Mesendoderm (in vitro differentiated cells): Measurements from ENCODE around the gene ZSCAN26.
A peak's percentile ranks its signal among the peaks of the same experiment; 100 is the strongest.

Experiments
- DNase-seq: peaks from one replicate; pipeline ENCODE4 v3.0.0; 2013
- H2AK5ac ChIP-seq: 2 replicates; pipeline ENCODE4 v1.6.1; 2013; ENCODE audit warnings: low read length, inconsistent platforms
- H2BK120ac ChIP-seq: 2 replicates; pipeline ENCODE4 v1.6.1; 2013; ENCODE audit warnings: low read depth, mild to moderate bottlenecking, low read length, moderate library complexity, mixed read lengths
- H2BK15ac ChIP-seq: replicated peaks from 2 replicates; pipeline ENCODE4 v1.6.1; 2013; ENCODE audit warnings: low read depth, mild to moderate bottlenecking, moderate library complexity
- H2BK5ac ChIP-seq: 2 replicates; pipeline ENCODE4 v1.6.1; 2013; ENCODE audit warnings: low read length, inconsistent platforms
- H3K18ac ChIP-seq: 2 replicates; pipeline ENCODE4 v1.6.1; 2013; ENCODE audit warnings: mild to moderate bottlenecking, low read length, mixed read lengths
- H3K23ac ChIP-seq: one replicate; pipeline ENCODE4 v1.6.1; 2013; ENCODE audit warnings: low read length
- H3K27ac ChIP-seq: 2 replicates; pipeline ENCODE4 v1.5.1; 2013; ENCODE audit warnings: low read depth, mild to moderate bottlenecking, inconsistent platforms, low read length, moderate library complexity
- H3K27me3 ChIP-seq: 2 replicates; pipeline ENCODE4 v1.6.1; 2013; ENCODE audit warnings: low read length, control low read depth, mild to moderate bottlenecking, inconsistent platforms; ENCODE audit not compliant: insufficient read depth, poor library complexity
- H3K36me3 ChIP-seq: 2 replicates; pipeline ENCODE4 v1.6.1; 2013; ENCODE audit warnings: low read length, inconsistent platforms; ENCODE audit not compliant: control insufficient read depth, insufficient read depth
- H3K4ac ChIP-seq: one replicate; pipeline ENCODE4 v1.6.1; 2013; ENCODE audit warnings: low read depth, mild to moderate bottlenecking, low read length, moderate library complexity
- H3K4me1 ChIP-seq: 2 replicates; pipeline ENCODE4 v1.6.1; 2013; ENCODE audit warnings: low read depth, low read length, inconsistent platforms; ENCODE audit not compliant: control insufficient read depth
- H3K4me2 ChIP-seq: 2 replicates; pipeline ENCODE4 v1.6.1; 2013; ENCODE audit warnings: low read length
- H3K4me3 ChIP-seq: 2 replicates; pipeline ENCODE4 v1.5.1; 2013; ENCODE audit warnings: mild to moderate bottlenecking, low read length
- H3K56ac ChIP-seq: one replicate; pipeline ENCODE4 v1.6.1; 2013; ENCODE audit warnings: low read length
- H3K79me1 ChIP-seq: 2 replicates; pipeline ENCODE4 v1.6.1; 2013; ENCODE audit warnings: low read length, inconsistent platforms
- H3K79me2 ChIP-seq: 2 replicates; pipeline ENCODE4 v1.6.1; 2013; ENCODE audit warnings: mild to moderate bottlenecking, low read length; ENCODE audit not compliant: control insufficient read depth, insufficient read depth
- H3K9ac ChIP-seq: 2 replicates; pipeline ENCODE4 v1.6.1; 2013; ENCODE audit warnings: low read length, inconsistent platforms
- H4K5ac ChIP-seq: one replicate; pipeline ENCODE4 v1.6.1; 2013; ENCODE audit warnings: low read length
- H4K8ac ChIP-seq: one replicate; pipeline ENCODE4 v1.6.1; 2013; ENCODE audit warnings: low read depth, mild to moderate bottlenecking, control low read depth, low read length, moderate library complexity
- WGBS: extraction: QIAGEN DNeasy Blood & Tissue Kit; methylation state at CpG from one replicate; pipeline ENCODE4 v1.1.7; 2013; ENCODE audit warnings: low lambda C conversion rate, missing lambda C conversion rate; ENCODE audit not compliant: insufficient coverage; ENCODE audit errors: extremely low coverage; 5-methylcytosine and 5-hydroxymethylcytosine counted together

The ZSCAN26 gene

GRCh38 chr6:28224131-28225055 is 42.5 kb upstream of the ZSCAN26 start:
- H3K56ac ChIP-seq, result peak overlapping the region; percentile 98
- no peak overlapping the region for H2BK15ac ChIP-seq
- H2BK5ac ChIP-seq, result no peak overlapping the region
- H3K27me3 ChIP-seq, result peaks cover 7% of the 10 kb centered on the region
- H3K4ac ChIP-seq, result no peak overlapping the region
- no peak overlapping the region for H3K23ac ChIP-seq
- no peak overlapping the region for H3K27ac ChIP-seq
- H3K4me3 ChIP-seq, result no peak overlapping the region
- peak overlapping the region; percentile 92 for H3K9ac ChIP-seq
- H2BK120ac ChIP-seq, result no peak overlapping the region
- no peak overlapping the region for H4K5ac ChIP-seq
- H4K8ac ChIP-seq, result peak overlapping the region; percentile 86
- H3K36me3 ChIP-seq, result peaks cover 8% of the 10 kb centered on the region
- WGBS, result no CpG with 5 or more reads among the region's 9 CpGs
- H2AK5ac ChIP-seq, result no peak overlapping the region
- H3K4me2 ChIP-seq, result peak overlapping the region; percentile 56
- no peak overlapping the region for H3K18ac ChIP-seq
- no peaks in the 10 kb centered on the region for H3K4me1 ChIP-seq
- H3K79me2 ChIP-seq, result peaks cover 7% of the 10 kb centered on the region
- DNase-seq, result no peak
- peaks cover 9% of the 10 kb centered on the region for H3K79me1 ChIP-seq

- no CpG with 5 or more reads among the region's 45 CpGs for WGBS
- peaks cover 9% of the 10 kb centered on the region for H3K79me1 ChIP-seq
- no peak within 1 kb of the TSS for H2BK120ac ChIP-seq
- H4K8ac ChIP-seq, result peak within 1 kb of the TSS; percentile 86
- no peak within 1 kb of the TSS for H3K23ac ChIP-seq
- H2BK15ac ChIP-seq, result no peak within 1 kb of the TSS
- peak within 1 kb of the TSS; percentile 98 for H3K56ac ChIP-seq
- peaks cover 7% of the 10 kb centered on the region for H3K27me3 ChIP-seq
- H2BK5ac ChIP-seq, result peak within 1 kb of the TSS; percentile 23
- no peak within 1 kb of the TSS for H2AK5ac ChIP-seq
- H3K9ac ChIP-seq, result peak within 1 kb of the TSS; percentile 92
- H3K4ac ChIP-seq, result peak within 1 kb of the TSS; percentile 89
- peak within 1 kb of the TSS; percentile 94 for H3K4me3 ChIP-seq
- peak within 1 kb of the TSS; percentile 86 for H3K18ac ChIP-seq
- peaks cover 7% of the 10 kb centered on the region for H3K79me2 ChIP-seq
- H4K5ac ChIP-seq, result peak within 1 kb of the TSS; percentile 56
- peak within 1 kb of the TSS; percentile 82 for H3K4me2 ChIP-seq
- H3K27ac ChIP-seq, result peak within 1 kb of the TSS; percentile 56
- no peaks in the 10 kb centered on the region for H3K4me1 ChIP-seq
- H3K36me3 ChIP-seq, result peaks cover 9% of the 10 kb centered on the region
- DNase-seq, result peak; percentile 92
These were observed 41.7 kb upstream of the ZSCAN26 start, which contains the start of gene ZSCAN9 for GRCh38 chr6:28225056-28225834. TSS of gene ZSCAN9 (plus strand) at chr6:28225275. CDS start at chr6:28227085, 1,810 bp downstream.

GRCh38 chr6:28226460-28226859 is 40.5 kb upstream of the ZSCAN26 start:
- Histone ChIP-seq H3K4me2 (no peak overlapping the region), H3K9ac (peak overlapping the region; percentile 24), H3K18ac (no peak overlapping the region), H2BK15ac (no peak overlapping the region), H2AK5ac (no peak overlapping the region), H3K27ac (no peak overlapping the region), H2BK120ac (no peak overlapping the region), H3K4ac (no peak overlapping the region), H3K36me3 (peaks cover 13% of the 10 kb centered on the region), H2BK5ac (no peak overlapping the region), H3K23ac (no peak overlapping the region), H3K79me1 (peaks cover 9% of the 10 kb centered on the region), H4K8ac (no peak overlapping the region), H3K79me2 (peaks cover 7% of the 10 kb centered on the region), H3K56ac (no peak overlapping the region), H3K4me3 (no peak overlapping the region), H3K4me1 (no peaks in the 10 kb centered on the region), H4K5ac (no peak overlapping the region), H3K27me3 (peaks cover 7% of the 10 kb centered on the region)
- DNase-seq, result no peak
- no CpG with 5 or more reads among the region's 2 CpGs for WGBS

- Histone ChIP-seq H2BK15ac (no peak overlapping the region), H3K27ac (no peak overlapping the region), H3K23ac (no peak overlapping the region), H3K79me2 (no peaks in the 10 kb centered on the region), H3K9ac (no peak overlapping the region), H4K5ac (no peak overlapping the region), H3K36me3 (peaks cover 19% of the 10 kb centered on the region), H3K4me3 (no peak overlapping the region), H3K4me1 (no peaks in the 10 kb centered on the region), H3K27me3 (no peaks in the 10 kb centered on the region), H3K4me2 (no peak overlapping the region), H4K8ac (no peak overlapping the region), H2BK120ac (no peak overlapping the region), H3K18ac (no peak overlapping the region), H2AK5ac (no peak overlapping the region), H3K79me1 (no peaks in the 10 kb centered on the region), H2BK5ac (no peak overlapping the region), H3K56ac (no peak overlapping the region), H3K4ac (no peak overlapping the region)
- no CpG with 5 or more reads among the region's 11 CpGs for WGBS
- DNase-seq, result no peak
These were observed 34.2 kb upstream of the ZSCAN26 start for GRCh38 chr6:28232785-28233184.

DNA sequence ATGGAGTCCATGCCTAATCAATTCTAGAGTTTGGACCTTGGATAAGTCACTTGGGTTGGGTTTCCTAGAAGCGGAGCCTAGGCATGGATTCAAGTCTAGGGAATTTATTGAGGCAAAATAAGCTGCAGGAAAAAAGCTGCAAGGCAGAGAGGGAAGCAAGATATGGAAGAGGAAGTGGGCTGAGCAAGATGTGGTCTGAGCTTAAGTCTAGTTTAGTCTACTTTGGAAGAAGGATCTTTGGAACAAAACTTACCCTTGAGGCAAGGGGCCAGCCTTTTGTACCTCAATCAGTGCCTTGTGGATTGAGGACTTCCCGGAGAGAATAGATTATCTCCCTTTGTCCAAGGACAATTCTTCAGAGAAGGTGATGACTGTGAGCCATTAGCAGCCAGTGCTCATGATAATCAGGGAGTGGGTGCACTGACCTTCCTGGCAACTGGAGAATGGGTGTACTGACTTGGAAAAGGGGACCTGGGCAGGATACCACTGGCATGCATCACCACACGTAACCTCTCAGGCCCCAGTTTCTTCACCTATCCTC is 31.0 kb upstream of the ZSCAN26 start:
- H3K18ac ChIP-seq, result no peak overlapping the region
- no peak overlapping the region for H3K4me2 ChIP-seq
- H4K5ac ChIP-seq, result no peak overlapping the region
- H3K4ac ChIP-seq, result no peak overlapping the region
- H3K23ac ChIP-seq, result no peak overlapping the region
- no peak overlapping the region for H3K9ac ChIP-seq
- H2BK5ac ChIP-seq, result no peak overlapping the region
- no peaks in the 10 kb centered on the region for H3K79me1 ChIP-seq
- no peak overlapping the region for H2BK15ac ChIP-seq
- no peak overlapping the region for H3K27ac ChIP-seq
- no peak overlapping the region for H3K56ac ChIP-seq
- H2AK5ac ChIP-seq, result no peak overlapping the region
- no peaks in the 10 kb centered on the region for H3K79me2 ChIP-seq
- H2BK120ac ChIP-seq, result no peak overlapping the region
- no peak overlapping the region for H3K4me3 ChIP-seq
- peak; percentile 40 for DNase-seq
- H3K4me1 ChIP-seq, result no peaks in the 10 kb centered on the region
- no peak overlapping the region for H4K8ac ChIP-seq
- WGBS, result no CpG with 5 or more reads among the region's 3 CpGs
- H3K36me3 ChIP-seq, result peaks cover 8% of the 10 kb centered on the region
- H3K27me3 ChIP-seq, result no peaks in the 10 kb centered on the region
